GM19324 (cell line): Measurements from ENCODE around the gene SETD9.

ENCODE experiments used
- ATAC-seq: cut with Tn5 transposase; IDR thresholded peaks from one replicate; pipeline ENCODE4 v1.9.1; 2021; ENCODE audit warnings: mild to moderate bottlenecking, moderate library complexity; ENCODE audit not compliant: unreplicated experiment, low FRiP score

SETD9 gene, protein sequence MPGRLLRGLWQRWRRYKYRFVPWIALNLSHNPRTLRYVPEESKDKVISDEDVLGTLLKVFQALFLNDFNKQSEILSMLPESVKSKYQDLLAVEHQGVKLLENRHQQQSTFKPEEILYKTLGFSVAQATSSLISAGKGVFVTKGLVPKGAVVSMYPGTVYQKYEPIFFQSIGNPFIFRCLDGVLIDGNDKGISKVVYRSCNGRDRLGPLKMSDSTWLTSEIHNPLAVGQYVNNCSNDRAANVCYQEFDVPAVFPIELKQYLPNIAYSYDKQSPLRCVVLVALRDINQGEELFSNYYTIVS

DNA sequence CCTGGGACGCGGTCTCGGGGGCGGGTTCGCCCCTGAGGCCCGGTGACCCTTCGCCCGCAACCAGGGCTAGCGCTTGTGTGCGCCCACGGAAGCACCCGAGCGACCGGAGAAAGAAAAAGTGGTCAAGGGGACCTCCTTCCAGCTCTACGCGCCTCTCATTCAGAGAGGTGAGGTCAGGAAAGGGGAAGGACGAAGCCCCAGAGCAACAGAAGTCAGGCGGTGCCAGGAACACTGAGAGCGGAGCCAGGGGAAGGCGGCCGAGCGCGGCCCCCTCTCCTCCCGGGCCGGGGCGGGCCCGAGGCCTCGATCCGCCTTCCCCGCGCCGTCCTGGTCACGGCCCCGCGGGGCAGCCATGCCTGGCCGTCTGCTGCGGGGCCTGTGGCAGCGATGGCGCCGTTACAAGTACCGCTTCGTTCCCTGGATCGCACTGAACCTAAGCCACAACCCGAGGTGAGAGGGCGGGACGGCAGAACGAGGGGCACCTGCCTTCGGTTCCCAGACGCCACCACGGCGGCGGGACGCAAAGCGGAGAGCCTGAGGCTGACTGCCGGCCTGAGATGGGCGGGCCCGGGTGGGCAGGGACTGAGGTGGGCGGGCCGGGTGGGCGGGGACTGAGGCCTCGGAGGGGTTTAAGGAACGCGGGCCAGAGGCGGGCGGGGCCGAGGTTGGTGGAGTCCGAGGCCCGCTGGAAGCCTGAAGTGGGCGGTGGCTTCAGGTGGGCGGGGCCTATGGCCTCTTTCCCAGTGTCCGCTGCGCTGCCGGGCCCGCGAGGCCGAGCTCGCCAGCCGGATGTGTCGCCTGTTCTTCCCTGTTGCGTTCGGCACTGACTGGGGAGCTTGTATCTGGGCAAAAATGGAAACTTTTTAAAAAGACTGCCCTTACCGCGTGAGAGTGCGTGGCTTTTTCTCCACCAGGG, at the start of gene SETD9:
Gene SETD9 (plus strand): TSS at position 303 of the 916 bp plus-strand sequence. CDS start 50 bp downstream, at position 353.
- ATAC-seq, result peak; percentile 91

DNA sequence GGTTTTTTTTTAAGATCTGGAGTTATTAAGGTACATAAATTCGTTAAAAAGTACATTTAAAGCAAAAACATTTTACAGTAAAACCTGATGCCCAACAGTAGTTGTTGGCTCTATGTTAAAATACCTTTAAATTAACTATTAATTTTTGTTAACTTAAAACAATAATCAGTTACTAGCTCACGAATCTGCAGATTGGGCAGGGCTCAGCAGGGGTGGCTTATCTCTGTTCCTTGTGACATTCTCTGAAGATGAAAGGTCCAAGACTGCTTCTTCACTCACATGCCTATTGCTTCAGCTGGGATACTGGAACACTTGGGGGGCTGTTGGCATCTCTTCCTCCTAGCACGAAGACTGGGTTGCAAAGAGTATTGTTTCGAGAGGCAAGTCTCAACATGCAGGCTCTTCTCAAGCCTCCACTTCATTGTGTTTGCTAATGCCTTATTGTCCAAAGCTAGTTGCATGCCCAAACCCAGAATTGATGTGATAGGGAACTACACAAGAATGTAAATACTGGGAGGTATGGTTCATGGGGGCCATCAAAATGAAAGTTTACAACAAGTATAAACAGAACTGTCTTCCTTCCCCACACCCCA, 47.4 kb upstream of the SETD9 start:
- no peak for ATAC-seq

DNA sequence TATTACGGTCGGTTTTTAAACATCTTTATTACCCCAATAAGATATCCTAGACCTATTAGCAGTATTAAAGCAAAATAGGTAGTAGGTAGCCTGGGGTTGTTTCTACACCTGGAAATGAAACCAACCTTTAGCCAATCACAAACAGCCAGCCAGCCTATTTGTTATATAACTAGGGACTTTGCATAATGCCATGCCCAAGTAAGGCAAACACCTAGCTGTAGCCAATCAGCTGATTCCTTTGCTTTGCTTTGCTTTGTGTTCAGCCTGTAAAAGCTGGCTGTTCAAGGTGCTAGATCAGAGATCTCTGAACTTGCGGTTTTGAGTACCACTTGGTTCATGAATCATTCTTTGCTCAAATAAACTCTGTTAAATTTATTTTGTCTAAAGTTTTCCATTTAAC, 46.5 kb upstream of the SETD9 start:
- no peak for ATAC-seq

DNA sequence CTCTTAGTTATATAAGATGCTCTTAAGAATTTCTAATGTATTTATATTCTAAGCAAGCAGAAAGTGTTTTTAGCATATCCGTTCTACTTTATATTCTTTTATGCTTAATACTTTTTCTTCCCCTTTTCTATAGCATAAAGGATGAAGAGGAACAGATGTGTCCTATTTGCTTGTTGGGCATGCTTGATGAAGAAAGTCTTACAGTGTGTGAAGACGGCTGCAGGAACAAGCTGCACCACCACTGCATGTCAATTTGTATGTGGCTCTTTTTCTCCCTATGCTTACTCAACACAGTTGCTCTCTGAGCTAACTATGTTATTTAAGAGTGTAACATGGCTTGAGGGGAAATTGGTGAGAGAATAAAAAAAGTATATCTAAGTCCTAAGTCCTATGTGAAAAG, 37.6 kb upstream of the SETD9 start:
- no peak for ATAC-seq

DNA sequence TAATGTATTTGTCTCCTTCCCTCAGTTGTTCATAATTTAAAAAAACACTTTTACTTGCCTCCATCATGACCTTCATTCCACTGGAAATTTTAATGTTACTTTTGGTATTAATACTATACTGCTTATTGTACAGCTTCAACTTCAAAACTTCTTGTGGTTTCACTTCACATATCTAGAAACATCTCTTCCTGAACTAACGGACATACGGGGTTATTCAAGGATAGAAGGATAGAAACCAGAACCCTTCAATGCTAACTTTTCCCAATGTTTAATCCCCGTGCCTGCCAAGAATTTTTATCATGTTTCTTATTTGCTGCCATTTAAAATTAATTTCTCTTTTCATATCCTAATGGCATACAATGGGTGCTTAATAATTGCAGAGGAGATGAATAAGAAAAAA, 36.3 kb upstream of the SETD9 start:
- no peak for ATAC-seq

DNA sequence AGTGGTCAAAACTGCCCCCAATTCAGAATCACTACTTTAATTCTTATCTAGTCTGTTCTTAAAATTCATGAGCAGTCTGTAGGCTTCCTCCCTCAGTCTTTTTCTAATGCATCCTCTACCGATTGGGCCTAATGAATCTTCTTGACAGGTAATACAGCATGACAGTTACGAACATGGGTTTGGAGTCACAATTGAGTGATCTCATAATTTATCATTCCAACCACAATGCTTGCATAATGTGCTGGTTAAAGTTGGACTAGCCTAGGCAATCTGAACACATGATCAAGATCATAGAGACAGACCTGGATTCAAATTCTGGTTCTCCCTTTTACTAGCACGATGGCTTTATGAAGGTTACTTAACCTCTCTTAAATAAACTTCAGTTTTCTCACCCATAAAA, 33.1 kb upstream of the SETD9 start:
- no peak for ATAC-seq

DNA sequence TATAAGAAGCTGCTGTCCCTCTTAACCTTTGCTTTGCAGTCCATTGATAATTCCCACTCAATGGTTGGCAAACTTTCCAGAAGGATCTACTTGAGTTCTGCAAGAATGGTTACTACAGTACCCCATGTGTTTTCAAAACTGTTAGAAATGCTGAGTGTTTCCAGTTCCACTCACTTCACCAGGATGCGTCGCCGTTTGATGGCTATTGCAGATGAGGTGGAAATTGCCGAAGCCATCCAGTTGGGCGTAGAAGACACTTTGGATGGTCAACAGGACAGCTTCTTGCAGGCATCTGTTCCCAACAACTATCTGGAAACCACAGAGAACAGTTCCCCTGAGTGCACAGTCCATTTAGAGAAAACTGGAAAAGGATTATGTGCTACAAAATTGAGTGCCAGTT, 27.8 kb upstream of the SETD9 start:
- ATAC-seq, result no peak

DNA sequence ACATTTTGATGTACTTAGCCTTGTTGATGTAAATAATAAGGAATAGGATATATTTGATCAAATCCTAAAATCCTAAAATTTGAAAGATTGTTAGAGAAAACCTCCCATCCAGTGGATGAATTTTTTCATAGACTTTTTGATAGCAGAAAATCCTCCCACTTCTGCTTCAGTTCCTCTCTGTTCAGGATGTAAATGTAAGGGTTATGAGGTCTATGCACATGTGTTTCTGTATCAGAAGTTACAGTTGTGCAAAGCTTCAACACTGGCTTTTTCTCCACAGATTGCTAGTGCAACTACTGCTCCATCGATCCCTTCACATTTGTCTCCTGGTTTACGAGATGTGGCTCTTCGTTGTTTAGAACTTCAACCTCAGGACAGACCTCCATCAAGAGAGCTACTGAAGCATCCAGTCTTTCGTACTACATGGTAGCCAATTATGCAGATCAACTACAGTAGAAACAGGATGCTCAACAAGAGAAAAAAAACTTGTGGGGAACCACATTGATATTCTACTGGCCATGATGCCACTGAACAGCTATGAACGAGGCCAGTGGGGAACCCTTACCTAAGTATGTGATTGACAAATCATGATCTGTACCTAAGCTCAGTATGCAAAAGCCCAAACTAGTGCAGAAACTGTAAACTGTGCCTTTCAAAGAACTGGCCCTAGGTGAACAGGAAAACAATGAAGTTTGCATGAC, 16.0 kb upstream of the SETD9 start:
- ATAC-seq, result no peak

DNA sequence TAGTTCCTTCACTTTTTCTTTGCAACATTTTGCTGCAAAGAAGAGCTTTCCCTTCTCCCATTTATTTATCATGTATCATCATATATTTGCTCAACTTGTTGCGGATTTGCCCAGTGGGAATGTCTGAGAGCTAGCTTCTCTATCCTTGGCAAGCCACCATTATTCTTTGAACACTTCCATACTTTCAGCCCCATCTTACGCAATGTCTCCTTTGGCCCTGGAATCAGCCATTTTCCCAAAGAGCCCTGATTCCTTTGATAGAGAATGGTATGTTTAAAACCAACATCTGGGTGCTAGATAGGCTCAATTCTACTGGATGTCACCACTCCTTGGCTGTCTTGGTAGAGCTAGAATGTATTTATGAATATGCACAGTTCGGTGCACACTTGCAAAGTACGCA, 12.6 kb upstream of the SETD9 start:
- no peak for ATAC-seq

DNA sequence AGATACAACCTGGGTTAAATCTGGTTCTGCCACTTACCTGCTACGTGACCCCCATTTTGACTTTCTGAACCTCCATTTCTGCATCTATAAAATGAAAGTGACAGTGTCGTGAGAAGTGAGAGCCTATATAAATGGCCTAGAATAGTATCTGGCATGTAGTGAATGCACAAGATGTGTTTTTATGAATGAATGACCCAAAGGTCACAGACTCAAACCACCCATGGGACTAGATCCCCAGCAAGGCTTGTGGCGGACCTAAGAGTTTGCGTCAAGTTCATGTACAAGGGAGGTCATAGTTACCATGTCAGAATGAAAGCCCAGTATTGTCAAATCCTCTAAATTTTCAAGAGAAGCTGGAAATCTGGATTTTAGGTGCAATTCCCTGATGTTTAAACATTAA, 11.2 kb upstream of the SETD9 start:
- ATAC-seq, result no peak

DNA sequence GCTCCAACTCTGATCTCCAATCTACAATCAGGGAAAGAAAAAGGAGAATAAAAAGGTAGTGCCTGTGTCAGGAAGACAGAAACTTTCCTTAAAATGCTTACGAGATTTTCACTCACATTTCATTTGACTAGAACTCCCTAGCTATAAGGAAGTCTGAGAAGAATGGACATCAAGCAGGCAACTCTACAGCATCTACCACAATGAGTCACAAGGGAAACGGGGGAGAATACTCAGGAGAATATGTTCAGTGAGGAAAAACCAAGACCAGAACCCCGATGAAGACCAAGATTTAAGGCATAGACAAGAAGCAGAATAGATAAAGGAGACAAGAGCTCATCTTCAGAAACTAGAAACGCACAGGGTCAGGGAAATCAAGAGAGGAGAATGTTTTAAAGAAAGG, 9.0 kb upstream of the SETD9 start:
- ATAC-seq, result no peak

DNA sequence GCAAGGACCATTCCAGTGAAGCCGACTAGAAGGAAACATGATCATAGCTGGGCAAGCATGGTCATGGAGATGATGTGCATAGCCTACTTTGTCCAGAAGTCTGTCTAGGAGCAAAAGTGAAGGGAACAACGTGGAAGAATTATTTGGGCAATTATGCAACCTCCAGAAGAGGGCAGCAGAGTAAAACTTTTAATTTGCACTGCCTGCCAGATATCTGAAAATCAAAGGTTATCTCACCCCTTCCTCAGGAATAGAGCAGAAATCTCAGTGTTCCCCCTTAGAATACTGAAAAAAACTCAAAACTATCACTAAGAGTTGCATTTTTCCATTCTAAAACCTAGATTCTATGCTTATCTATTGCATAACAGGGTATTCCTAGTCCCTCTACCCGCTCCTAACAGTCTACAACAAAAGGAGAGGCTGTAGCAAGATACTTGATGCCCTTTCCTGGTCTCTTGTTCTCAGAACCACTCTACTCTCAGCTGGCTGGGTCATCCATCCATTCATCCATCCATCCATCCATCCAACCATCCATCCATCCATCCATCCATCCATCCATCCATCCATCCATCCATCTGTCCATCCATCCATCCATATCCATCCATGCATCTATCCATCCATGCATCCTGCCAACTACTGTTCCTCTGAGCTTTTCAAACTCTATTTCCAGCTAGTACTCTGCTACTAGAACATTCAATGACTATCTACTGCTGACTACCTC, 8.4 kb upstream of the SETD9 start:
- ATAC-seq, result no peak

DNA sequence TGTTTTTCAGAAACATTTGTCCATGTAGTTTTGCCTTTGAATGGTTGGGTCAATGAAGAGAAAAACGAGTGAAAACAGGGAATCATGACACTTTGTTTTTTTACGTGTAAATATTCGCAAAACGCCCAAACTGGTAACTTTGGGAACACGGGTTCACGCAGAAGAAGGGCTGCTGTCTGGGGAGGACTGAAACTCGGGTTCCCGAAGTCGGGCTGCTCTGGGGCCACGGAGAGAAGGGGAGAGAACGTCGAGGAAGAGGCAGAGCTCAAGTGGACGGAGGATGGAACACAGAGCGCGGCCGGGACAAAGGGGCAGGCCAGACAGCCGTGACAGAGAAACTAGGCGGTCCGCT, 478 bp upstream of the SETD9 start:
- no peak for ATAC-seq

DNA sequence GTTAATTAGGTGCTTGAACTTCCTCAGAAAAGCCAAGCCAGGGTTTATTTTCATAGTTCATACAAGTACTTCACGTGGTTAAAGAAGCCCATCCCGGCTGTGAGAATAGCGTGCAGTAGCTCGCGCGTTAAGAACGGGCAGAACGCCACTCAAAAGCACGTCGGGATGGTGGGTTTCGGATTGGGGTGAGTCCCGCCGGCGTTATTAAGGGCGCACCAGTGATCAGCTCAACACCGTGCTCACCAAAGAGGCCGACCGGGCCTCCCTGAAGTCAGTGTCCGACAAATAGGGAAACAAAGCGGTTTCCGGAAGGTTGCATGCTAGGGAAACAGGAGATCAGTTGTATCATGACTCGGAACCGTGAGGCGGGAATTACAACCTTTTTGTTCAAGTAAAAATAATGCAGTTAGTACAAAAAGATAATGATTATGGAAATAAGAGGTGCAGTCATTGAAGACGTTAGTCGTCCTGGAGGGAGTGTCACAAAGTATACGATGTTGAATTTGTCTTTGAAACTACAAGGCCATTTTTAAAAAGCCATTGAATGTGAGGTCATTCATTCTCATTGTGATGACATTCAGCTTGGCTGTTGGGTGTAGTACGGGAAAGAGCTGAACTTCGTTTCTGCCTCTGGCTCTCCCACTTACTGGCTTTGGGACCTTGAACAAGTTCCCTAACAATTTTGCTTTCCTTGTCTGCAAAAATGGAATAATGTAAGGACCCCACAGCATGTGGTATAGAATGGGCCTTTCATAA, 992 bp downstream of the SETD9 start:
- peak; percentile 22 for ATAC-seq

DNA sequence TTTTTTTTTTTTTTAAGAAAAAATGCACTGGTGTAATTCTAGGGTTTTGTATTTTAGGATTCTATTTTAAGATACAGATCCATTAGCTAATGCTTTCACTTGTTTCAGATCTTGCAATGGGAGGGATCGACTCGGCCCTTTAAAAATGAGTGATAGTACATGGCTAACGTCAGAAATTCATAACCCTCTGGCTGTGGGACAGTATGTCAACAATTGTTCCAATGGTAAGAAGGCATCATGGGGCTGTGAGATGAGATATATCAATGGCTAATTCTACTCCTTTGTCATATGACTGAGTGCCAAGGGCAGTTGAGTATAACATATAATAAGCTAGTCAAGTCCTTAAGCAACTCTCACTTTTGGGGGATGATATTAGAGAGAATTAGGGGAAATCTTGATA, 4.4 kb downstream of the SETD9 start:
- no peak for ATAC-seq

DNA sequence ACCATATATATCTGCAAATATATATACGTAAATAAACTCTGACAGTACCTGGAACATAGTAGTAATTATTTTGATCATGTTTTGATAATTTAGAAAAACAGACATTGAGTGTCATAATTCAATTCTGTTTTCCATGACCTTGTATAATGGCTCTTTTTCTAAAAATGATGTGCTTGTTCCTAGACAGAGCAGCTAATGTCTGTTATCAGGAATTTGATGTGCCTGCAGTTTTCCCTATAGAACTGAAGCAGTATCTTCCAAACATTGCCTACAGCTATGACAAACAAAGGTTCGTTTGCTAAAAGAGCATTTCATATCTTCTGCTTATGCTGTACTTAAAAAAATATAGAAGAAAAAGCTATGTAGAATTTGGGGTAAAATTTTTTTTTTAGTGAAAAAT, 5.3 kb downstream of the SETD9 start:
- no peak for ATAC-seq

DNA sequence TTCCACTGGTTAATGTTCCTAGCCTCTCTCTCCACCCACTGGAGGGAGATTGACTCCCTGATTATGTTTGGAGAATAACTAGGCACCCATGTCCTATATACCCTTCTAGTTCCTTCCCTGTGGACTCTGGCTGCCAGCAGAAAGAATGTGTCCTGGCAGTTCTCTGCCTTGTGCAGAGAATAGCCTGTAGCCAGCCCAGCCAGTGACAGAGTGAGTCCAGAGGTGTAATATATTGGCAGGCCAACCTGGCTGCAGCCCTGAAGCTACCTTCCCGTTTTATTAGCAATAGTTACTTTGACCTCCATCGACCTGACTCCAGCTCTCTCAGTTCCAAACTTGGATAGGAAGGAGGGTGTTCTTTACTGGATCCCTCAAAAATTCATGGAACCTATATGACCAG, 8.1 kb downstream of the SETD9 start:
- no peak for ATAC-seq

DNA sequence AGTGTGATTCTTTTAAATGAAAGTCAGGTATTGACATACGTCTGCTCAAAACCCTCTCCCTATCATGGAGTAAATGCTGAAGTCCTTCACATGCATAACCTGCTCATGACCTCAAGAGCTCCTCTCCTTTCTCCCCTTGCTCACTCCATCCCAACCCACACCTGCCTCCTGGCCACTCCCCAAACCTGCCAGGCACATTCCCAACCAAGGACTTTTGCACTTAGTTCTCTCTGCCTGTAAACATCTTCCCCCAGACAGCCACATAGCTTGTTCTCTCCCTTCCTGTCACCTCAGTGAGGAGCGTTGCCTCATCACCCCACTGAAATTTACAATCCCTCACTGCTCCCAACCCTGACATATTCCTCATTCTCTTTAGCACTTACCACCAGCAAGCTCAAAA, 8.7 kb downstream of the SETD9 start:
- ATAC-seq, result no peak

DNA sequence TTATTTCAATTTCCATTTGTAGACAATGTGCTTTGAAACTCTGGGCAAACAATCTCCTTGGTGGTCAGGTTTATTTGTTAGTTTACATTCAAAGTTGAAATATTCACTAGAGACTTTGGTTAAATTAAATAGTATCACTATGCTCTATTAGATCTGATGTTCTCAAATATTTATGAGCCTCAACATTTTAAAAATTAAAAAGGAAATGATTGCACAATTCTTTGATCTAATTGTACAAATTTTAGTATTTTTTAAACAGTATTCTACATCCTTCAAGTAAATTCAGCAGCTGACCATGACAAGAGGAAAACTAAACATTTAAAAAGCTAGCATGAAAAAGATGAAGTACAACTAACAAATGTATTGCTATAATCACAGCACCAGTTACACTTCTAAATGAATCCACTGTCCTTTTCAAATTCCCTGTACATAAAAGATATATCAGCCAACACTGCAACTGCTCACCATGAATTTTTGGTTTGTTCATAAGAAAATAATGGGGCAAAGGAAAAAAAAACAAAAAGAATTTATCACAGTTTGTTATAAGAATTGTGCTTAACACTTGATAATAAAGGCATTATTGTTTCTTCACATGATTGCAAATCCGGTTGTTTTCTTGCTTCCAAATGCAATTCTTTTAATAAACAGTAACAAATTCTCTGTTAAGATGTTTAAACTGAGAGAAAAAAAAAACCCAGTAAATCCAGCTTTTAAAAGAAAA, 10.7 kb downstream of the SETD9 start:
- ATAC-seq, result no peak
